Mesendoderm (in vitro differentiated cells): ENCODE data around the gene PIN1. TPM values are rescaled to one million over a fixed set of nuclear protein-coding genes. Genes with fewer than 3 reads are reported as not detected.
"Not testable (repeated sequence)": the region's sequence is repeated elsewhere in the genome, so short reads cannot be mapped to it uniquely, and the experiment has no call there.

Experiments used
- DNase-seq: peaks from one replicate; pipeline ENCODE4 v3.0.0; 2013
- H2AK5ac ChIP-seq: 2 replicates; pipeline ENCODE4 v1.6.1; 2013; ENCODE audit warnings: low read length, inconsistent platforms
- H2BK120ac ChIP-seq: 2 replicates; pipeline ENCODE4 v1.6.1; 2013; ENCODE audit warnings: low read depth, mild to moderate bottlenecking, low read length, moderate library complexity, mixed read lengths
- H2BK15ac ChIP-seq: replicated peaks from 2 replicates; pipeline ENCODE4 v1.6.1; 2013; ENCODE audit warnings: low read depth, mild to moderate bottlenecking, moderate library complexity
- H2BK5ac ChIP-seq: 2 replicates; pipeline ENCODE4 v1.6.1; 2013; ENCODE audit warnings: low read length, inconsistent platforms
- H3K18ac ChIP-seq: 2 replicates; pipeline ENCODE4 v1.6.1; 2013; ENCODE audit warnings: mild to moderate bottlenecking, low read length, mixed read lengths
- H3K23ac ChIP-seq: one replicate; pipeline ENCODE4 v1.6.1; 2013; ENCODE audit warnings: low read length
- H3K27ac ChIP-seq: 2 replicates; pipeline ENCODE4 v1.5.1; 2013; ENCODE audit warnings: low read depth, mild to moderate bottlenecking, inconsistent platforms, low read length, moderate library complexity
- H3K27me3 ChIP-seq: 2 replicates; pipeline ENCODE4 v1.6.1; 2013; ENCODE audit warnings: low read length, control low read depth, mild to moderate bottlenecking, inconsistent platforms; ENCODE audit not compliant: insufficient read depth, poor library complexity
- H3K36me3 ChIP-seq: 2 replicates; pipeline ENCODE4 v1.6.1; 2013; ENCODE audit warnings: low read length, inconsistent platforms; ENCODE audit not compliant: control insufficient read depth, insufficient read depth
- H3K4ac ChIP-seq: one replicate; pipeline ENCODE4 v1.6.1; 2013; ENCODE audit warnings: low read depth, mild to moderate bottlenecking, low read length, moderate library complexity
- H3K4me1 ChIP-seq: 2 replicates; pipeline ENCODE4 v1.6.1; 2013; ENCODE audit warnings: low read depth, low read length, inconsistent platforms; ENCODE audit not compliant: control insufficient read depth
- H3K4me2 ChIP-seq: 2 replicates; pipeline ENCODE4 v1.6.1; 2013; ENCODE audit warnings: low read length
- H3K4me3 ChIP-seq: 2 replicates; pipeline ENCODE4 v1.5.1; 2013; ENCODE audit warnings: mild to moderate bottlenecking, low read length
- H3K56ac ChIP-seq: one replicate; pipeline ENCODE4 v1.6.1; 2013; ENCODE audit warnings: low read length
- H3K79me1 ChIP-seq: 2 replicates; pipeline ENCODE4 v1.6.1; 2013; ENCODE audit warnings: low read length, inconsistent platforms
- H3K79me2 ChIP-seq: 2 replicates; pipeline ENCODE4 v1.6.1; 2013; ENCODE audit warnings: mild to moderate bottlenecking, low read length; ENCODE audit not compliant: control insufficient read depth, insufficient read depth
- H3K9ac ChIP-seq: 2 replicates; pipeline ENCODE4 v1.6.1; 2013; ENCODE audit warnings: low read length, inconsistent platforms
- H4K5ac ChIP-seq: one replicate; pipeline ENCODE4 v1.6.1; 2013; ENCODE audit warnings: low read length
- H4K8ac ChIP-seq: one replicate; pipeline ENCODE4 v1.6.1; 2013; ENCODE audit warnings: low read depth, mild to moderate bottlenecking, control low read depth, low read length, moderate library complexity
- WGBS: extraction: QIAGEN DNeasy Blood & Tissue Kit; methylation state at CpG from one replicate; pipeline ENCODE4 v1.1.7; 2013; ENCODE audit warnings: low lambda C conversion rate, missing lambda C conversion rate; ENCODE audit not compliant: insufficient coverage; ENCODE audit errors: extremely low coverage; 5-methylcytosine and 5-hydroxymethylcytosine counted together
- polyA plus RNA-seq, 2 experiments: library from polyadenylated mRNA; stranded (reverse); fragments of 200-250 nt; gene quantifications; one replicate each; pipeline ENCODE4 v1.2.3, GENCODE V29; 2013

PIN1 gene
- 58.6 TPM for polyA plus RNA-seq (2013, experiment 1 of 2)
- polyA plus RNA-seq (2013, experiment 2 of 2): 60.9 TPM

DNA sequence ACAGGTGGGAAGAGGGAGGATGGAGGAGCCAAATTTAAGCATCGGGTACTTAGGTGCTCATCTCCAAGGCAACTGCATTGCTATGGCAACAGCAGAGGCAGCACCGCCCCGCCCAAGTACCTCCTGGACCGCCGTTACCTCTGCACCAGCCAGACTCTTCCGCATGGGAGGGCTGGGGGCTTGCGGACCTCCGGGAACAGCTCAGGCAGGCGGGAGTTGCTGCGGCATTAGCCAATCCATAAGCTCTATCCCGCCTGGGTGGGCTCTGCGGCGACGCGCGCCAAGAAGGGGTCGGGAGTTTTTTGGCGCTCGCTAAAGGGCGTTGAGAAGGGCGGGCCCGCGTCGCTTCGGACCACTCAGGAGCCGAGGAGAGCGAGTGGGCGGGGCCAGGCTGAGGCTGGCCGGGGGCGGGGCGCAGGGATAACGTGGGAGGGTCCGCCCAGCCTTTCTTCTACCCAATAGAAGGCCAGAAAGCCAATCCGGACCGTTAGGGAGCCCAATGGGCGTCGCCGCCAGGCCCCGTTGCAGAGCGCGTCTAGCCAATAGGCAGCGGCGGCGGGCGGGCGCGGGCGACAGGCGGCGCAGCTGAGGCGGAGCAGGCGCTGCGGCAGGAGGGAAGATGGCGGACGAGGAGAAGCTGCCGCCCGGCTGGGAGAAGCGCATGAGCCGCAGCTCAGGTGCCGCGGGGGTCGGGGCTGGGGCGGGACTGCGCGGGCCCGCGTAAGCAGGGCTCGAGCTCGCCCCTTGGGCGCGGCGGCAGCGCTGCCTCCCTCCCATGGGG is at the start of gene PIN1:
Gene PIN1 (plus strand): TSS at position 593 of the 781 bp plus-strand sequence. CDS start 27 bp downstream, at position 620.
- Histone ChIP-seq H3K4ac (peak within 1 kb of the TSS; percentile 74), H3K27ac (no peak within 1 kb of the TSS), H2AK5ac (no peak within 1 kb of the TSS), H3K4me1 (no peaks in the 10 kb centered on the region), H4K5ac (no peak within 1 kb of the TSS), H3K79me1 (peaks cover 14% of the 10 kb centered on the region), H2BK120ac (no peak within 1 kb of the TSS), H3K79me2 (peaks cover 12% of the 10 kb centered on the region), H3K36me3 (peaks cover 5% of the 10 kb centered on the region), H3K23ac (no peak within 1 kb of the TSS), H3K4me3 (peak within 1 kb of the TSS; percentile 92), H3K18ac (peak within 1 kb of the TSS; percentile 89), H3K27me3 (no peaks in the 10 kb centered on the region), H2BK15ac (no peak within 1 kb of the TSS), H3K9ac (peak within 1 kb of the TSS; percentile 84), H3K56ac (peak within 1 kb of the TSS; percentile 89), H4K8ac (peak within 1 kb of the TSS; percentile 77), H2BK5ac (no peak within 1 kb of the TSS), H3K4me2 (peak within 1 kb of the TSS; percentile 92)
- peak; percentile 99 for DNase-seq
- no CpG with 5 or more reads among the region's 73 CpGs for WGBS

DNA sequence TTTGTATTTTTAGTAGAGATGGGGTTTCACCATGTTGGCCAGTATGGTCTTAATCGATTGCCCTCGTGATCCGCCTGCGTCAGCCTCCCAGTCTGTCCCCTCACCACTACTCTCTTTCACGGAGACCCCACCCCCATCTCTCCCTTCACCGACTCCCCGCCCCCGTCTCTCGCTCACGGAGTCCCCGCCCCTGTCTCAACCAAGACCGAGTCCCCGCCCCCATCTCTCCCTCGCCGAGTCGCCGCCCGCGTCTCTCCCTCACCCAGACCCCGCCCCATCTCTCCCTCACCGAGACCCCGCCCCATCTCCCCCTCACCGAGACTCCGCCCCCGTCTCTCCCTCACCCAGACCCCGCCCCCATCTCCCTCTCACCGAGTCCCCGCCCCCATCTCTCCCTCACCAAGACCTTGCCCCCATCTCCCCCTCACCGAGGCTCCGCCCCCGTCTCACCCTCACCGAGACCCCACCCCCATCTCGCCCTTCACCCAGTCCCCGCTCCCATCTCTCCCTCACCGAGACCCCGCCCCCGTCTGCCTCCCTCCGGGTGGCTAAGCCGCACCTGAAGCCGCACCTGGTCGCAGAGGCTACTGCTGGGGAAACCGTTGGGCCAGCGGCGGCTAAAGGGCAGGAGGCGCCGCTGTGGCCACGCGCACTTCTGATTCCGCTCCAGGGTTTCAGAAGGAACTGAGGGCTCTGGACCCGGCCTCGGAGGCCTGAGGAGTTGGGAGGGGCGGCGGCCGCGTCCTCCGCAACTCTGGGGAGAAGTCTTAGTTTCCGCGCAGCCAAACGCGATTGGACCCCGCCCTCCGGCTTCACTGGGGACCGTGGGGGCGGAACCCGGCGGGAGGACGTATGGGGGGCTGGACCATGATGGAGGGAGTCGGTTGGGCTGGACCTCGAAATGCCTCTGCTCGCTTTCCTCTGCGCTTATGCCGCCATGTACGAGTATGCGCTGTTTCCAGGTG is 49.5 kb upstream of the PIN1 start:
- no peak overlapping the region for H3K4ac ChIP-seq
- peak overlapping the region; percentile 77 for H3K4me3 ChIP-seq
- H4K5ac ChIP-seq: no peak overlapping the region
- H3K36me3 ChIP-seq: no peaks in the 10 kb centered on the region
- no peak overlapping the region for H4K8ac ChIP-seq
- H3K18ac ChIP-seq: peak overlapping the region; percentile 82
- peaks cover 5% of the 10 kb centered on the region for H3K4me1 ChIP-seq
- H3K56ac ChIP-seq: peak overlapping the region; percentile 98
- H3K27ac ChIP-seq: peak overlapping the region; percentile 100
- DNase-seq: peak; percentile 99
- H3K79me2 ChIP-seq: no peaks in the 10 kb centered on the region
- no peak overlapping the region for H2BK15ac ChIP-seq
- no peaks in the 10 kb centered on the region for H3K27me3 ChIP-seq
- H2BK120ac ChIP-seq: no peak overlapping the region
- no peak overlapping the region for H2AK5ac ChIP-seq
- WGBS: no CpG with 5 or more reads among the region's 74 CpGs
- peak overlapping the region; percentile 89 for H3K9ac ChIP-seq
- H3K79me1 ChIP-seq: peaks cover 2% of the 10 kb centered on the region
- no peak overlapping the region for H2BK5ac ChIP-seq
- peak overlapping the region; percentile 70 for H3K4me2 ChIP-seq
- peak overlapping the region; percentile 45 for H3K23ac ChIP-seq

DNA sequence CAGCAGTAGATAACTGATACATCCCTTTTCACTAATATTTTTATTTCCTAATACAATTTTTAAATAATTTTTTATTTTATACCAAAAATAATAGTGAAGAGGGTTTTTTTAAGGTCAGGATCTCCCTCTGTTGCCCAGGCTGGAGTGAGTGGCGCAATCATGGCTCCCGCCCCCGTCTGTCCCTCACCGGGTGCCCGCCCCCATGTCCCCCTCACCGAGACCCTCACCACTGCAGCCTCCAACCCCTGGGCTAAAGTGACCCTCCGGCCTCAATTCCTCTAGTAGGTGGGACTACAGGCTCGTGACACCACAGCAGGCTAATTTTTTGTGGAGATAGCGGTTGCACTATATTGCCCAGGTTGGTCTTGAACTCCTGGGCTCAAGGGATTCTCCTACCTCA is 48.8 kb upstream of the PIN1 start:
- Histone ChIP-seq H3K36me3 (no peaks in the 10 kb centered on the region), H4K5ac (no peak overlapping the region), H3K27me3 (no peaks in the 10 kb centered on the region), H2BK120ac (no peak overlapping the region), H2BK15ac (no peak overlapping the region), H3K4me2 (no peak overlapping the region), H3K79me1 (peaks cover 2% of the 10 kb centered on the region), H3K4me1 (peaks cover 5% of the 10 kb centered on the region), H3K56ac (peak overlapping the region; percentile 98), H3K23ac (no peak overlapping the region), H2BK5ac (no peak overlapping the region), H3K9ac (peak overlapping the region; percentile 89), H4K8ac (no peak overlapping the region), H3K27ac (peak overlapping the region; percentile 100), H3K4ac (no peak overlapping the region), H3K79me2 (no peaks in the 10 kb centered on the region), H2AK5ac (no peak overlapping the region), H3K4me3 (no peak overlapping the region), H3K18ac (peak overlapping the region; percentile 41)
- no peak for DNase-seq
- WGBS: no CpG with 5 or more reads among the region's 9 CpGs

DNA sequence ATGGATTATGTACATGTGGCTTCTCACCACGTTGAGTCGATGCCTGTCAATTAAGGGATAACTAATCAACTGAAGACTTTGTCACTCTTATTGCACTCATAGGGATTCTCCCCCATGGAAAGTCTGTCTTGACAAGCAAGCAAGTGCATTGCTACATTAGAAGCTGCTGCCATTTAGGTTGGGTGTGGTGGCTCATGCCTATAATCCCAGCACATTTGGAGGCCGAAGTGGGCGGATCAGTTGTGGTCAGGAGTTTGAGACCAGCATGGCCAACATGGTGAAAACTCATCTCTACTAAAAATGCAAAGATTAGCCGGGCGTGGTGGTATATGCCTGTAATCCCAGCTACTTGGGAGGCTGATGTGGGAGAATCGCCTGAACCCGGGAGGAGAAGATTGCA is 48.3 kb upstream of the PIN1 start:
- Histone ChIP-seq H3K4ac (no peak overlapping the region), H2BK15ac (no peak overlapping the region), H3K4me1 (peaks cover 5% of the 10 kb centered on the region), H3K56ac (no peak overlapping the region), H4K5ac (no peak overlapping the region), H3K79me2 (no peaks in the 10 kb centered on the region), H3K23ac (no peak overlapping the region), H3K27ac (no peak overlapping the region), H3K27me3 (no peaks in the 10 kb centered on the region), H4K8ac (no peak overlapping the region), H3K9ac (no peak overlapping the region), H3K4me3 (no peak overlapping the region), H3K79me1 (peaks cover 2% of the 10 kb centered on the region), H3K36me3 (no peaks in the 10 kb centered on the region), H3K18ac (no peak overlapping the region), H2AK5ac (no peak overlapping the region), H2BK120ac (no peak overlapping the region), H2BK5ac (no peak overlapping the region), H3K4me2 (no peak overlapping the region)
- DNase-seq: no peak
- no CpG with 5 or more reads among the region's 8 CpGs for WGBS

DNA sequence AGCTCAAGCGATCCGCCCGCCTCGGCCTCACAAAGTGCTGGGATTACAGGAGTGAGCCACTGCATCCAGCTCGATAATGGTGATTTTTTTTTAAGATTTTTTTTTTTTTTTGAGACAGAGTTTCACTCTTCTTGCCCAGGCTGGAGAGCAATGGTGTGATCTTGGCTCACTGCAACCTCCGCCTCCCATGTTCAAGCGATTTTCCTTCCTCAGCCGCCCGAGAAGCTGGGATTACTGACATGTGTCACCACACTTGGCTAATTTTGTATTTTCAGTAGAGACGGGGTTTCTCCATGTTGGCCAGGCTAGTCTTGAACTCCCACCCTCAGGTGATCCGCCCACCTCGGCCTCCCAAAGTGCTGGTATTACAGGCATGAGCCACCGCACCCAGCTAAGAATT is 46.5 kb upstream of the PIN1 start:
- WGBS: no CpG with 5 or more reads among the region's 13 CpGs
- not testable (repeated sequence) for H3K27ac ChIP-seq, H3K4ac ChIP-seq

More for the DNA sequence above, 46.5 kb upstream of the PIN1 start:
- not testable (repeated sequence) for H3K18ac ChIP-seq, H2BK5ac ChIP-seq, H3K9ac ChIP-seq, H3K4me3 ChIP-seq, H3K23ac ChIP-seq, H2AK5ac ChIP-seq, H2BK120ac ChIP-seq, H3K79me1 ChIP-seq, H3K27me3 ChIP-seq, H3K36me3 ChIP-seq, H4K8ac ChIP-seq, H3K56ac ChIP-seq, H2BK15ac ChIP-seq, DNase-seq, H3K79me2 ChIP-seq, H3K4me1 ChIP-seq, H3K4me2 ChIP-seq, H4K5ac ChIP-seq
